PC-9 (cell line): ENCODE data around the gene CHAD. TPM values are rescaled to one million over a fixed set of nuclear protein-coding genes. Genes with fewer than 3 reads are reported as not detected.

ENCODE experiments used
- BruUV-seq: library from RNA; stranded (reverse); fragments of 400-500 nt; replicated peaks from 2 replicates; lab custom pipeline; 2021; lab: Mats Ljungman, UMichigan
- CTCF ChIA-PET: fragments of 300-600 bp; sonication (Branson Sonifier 250); formaldehyde crosslinking; loops from one replicate; lab custom pipeline; 2022; ENCODE audit warnings: antibody characterized with exemption; lab: Charles Lee
- POLR2A ChIA-PET: fragments of 300-600 bp; sonication (Branson Sonifier 250); formaldehyde crosslinking; loops from one replicate; lab custom pipeline; 2022; ENCODE audit warnings: antibody characterized with exemption; ENCODE audit not compliant: unreplicated experiment; lab: Charles Lee
- DNase-seq, 2 experiments: peaks; one replicate each; pipeline versions ENCODE4 v3.0.0 to v3.0.0-alpha.2; 2015 to 2022; ENCODE audit warnings: mixed read lengths in 1 of 2
- H2AFZ ChIP-seq: fragments of 200-600 bp; sonication (generic); 2 replicates; pipeline ENCODE4 v1.8.1; 2017; ENCODE audit warnings: antibody characterized with exemption
- H3F3A ChIP-seq: fragments of 200-600 bp; sonication (generic); 2 replicates; pipeline ENCODE4 v1.8.1; 2017; ENCODE audit warnings: antibody characterized with exemption, mild to moderate bottlenecking, low read depth; ENCODE audit not compliant: insufficient read depth
- H3K27ac ChIP-seq: fragments of 200-600 bp; sonication (generic); 2 replicates; pipeline ENCODE4 v1.6.1; 2016; ENCODE audit warnings: mixed run types
- H3K27me3 ChIP-seq: fragments of 200-600 bp; sonication (generic); 2 replicates; pipeline ENCODE4 v1.6.1; 2016; ENCODE audit warnings: low read depth, mixed run types; ENCODE audit not compliant: insufficient read depth
- H3K36me3 ChIP-seq: fragments of 200-600 bp; sonication (generic); 2 replicates; pipeline ENCODE4 v1.6.1; 2016; ENCODE audit warnings: low read depth, mixed run types
- H3K4me1 ChIP-seq: fragments of 200-600 bp; sonication (generic); replicated peaks from 2 replicates; pipeline ENCODE4 v1.6.1; 2016; ENCODE audit warnings: mixed run types; ENCODE audit not compliant: insufficient read depth
- H3K4me2 ChIP-seq: fragments of 200-600 bp; sonication (generic); 2 replicates; pipeline ENCODE4 v1.6.1; 2017; ENCODE audit warnings: mixed run types
- H3K4me3 ChIP-seq: fragments of 200-600 bp; sonication (generic); 2 replicates; pipeline ENCODE4 v1.6.1; 2016; ENCODE audit warnings: mixed run types
- H3K79me2 ChIP-seq: fragments of 200-600 bp; sonication (generic); 2 replicates; pipeline ENCODE4 v1.6.1; 2017; ENCODE audit warnings: low read depth, mixed run types
- H3K9me2 ChIP-seq: fragments of 200-600 bp; sonication (generic); 2 replicates; pipeline ENCODE4 v1.8.1; 2017; ENCODE audit warnings: mild to moderate bottlenecking; ENCODE audit not compliant: insufficient read depth
- H3K9me3 ChIP-seq: fragments of 200-600 bp; sonication (generic); 2 replicates; pipeline ENCODE4 v1.8.1; 2016; ENCODE audit warnings: low read depth; ENCODE audit not compliant: insufficient read depth
- H4K20me1 ChIP-seq: fragments of 200-600 bp; sonication (generic); 2 replicates; pipeline ENCODE4 v1.8.1; 2017; ENCODE audit not compliant: insufficient read depth
- EZH2 ChIP-seq: fragments of 200-600 bp; sonication (generic); IDR thresholded peaks from 2 replicates; pipeline ENCODE4 v1.8.0; 2017; ENCODE audit warnings: antibody characterized with exemption, low read depth
- intact Hi-C: fragments of 100-400 bp; cut with micrococcal nuclease; formaldehyde crosslinking; loops from one replicate; pipeline ENCODE4 v1.10.0; 2022; ENCODE audit not compliant: unreplicated experiment
- total RNA-seq: library from RNA; stranded (reverse); gene quantifications from 2 replicates; pipeline ENCODE4 v1.2.3, GENCODE V29; 2021
- TF ChIP-seq, protein P1 (sequence below): fragments of 200-600 bp; sonication (generic); conservative IDR thresholded peaks from 2 replicates; pipeline ENCODE4 v1.6.1; 2017; ENCODE audit warnings: mixed run types, antibody characterized with exemption, mild to moderate bottlenecking, moderate library complexity

The CHAD gene
- total RNA-seq, 1 experiment from 2014 or later = not detected

- 0 out of 2 replicates have a peak, but pooled peaks cover 5% of the 10 kb centered on the region for H3K36me3 ChIP-seq
- ChIA-PET CTCF (interaction anchor here (0.5 kb wide), 1 partner anchor 234 kb away, joined by 5 read pairs; no protein-coding TSS in a partner anchor), POLR2A (interaction anchor here (0.6 kb wide), 1 partner anchor 210 kb away, joined by 5 read pairs; no protein-coding TSS in a partner anchor)
- DNase-seq = no peak
- BruUV-seq = no TSS peak
- H3F3A ChIP-seq = peaks cover 48% of the 10 kb centered on the region
- H4K20me1 ChIP-seq = no peaks in the 10 kb centered on the region; the same call in none of the 2 replicates
- H3K4me3 ChIP-seq = no peak overlapping the region
- H3K4me1 ChIP-seq = peaks cover 45% of the 10 kb centered on the region
- H3K4me2 ChIP-seq = peak overlapping the region; percentile 64; the same call in 1 of the 2 replicates
- H3K79me2 ChIP-seq = peaks cover 16% of the 10 kb centered on the region
- no peaks in the 10 kb centered on the region for H3K9me2 ChIP-seq
- no peaks in the 10 kb centered on the region for H3K27me3 ChIP-seq
- H3K9me3 ChIP-seq = no peaks in the 10 kb centered on the region
- intact Hi-C loops = loop anchor here (2.0 kb wide), 1 partner anchor 212 kb away; no protein-coding TSS in a partner anchor
- H2AFZ ChIP-seq = no peak overlapping the region
- H3K27ac ChIP-seq = no peak overlapping the region
- no peak for TF ChIP-seq EZH2
- TF ChIP-seq, protein P1, sequence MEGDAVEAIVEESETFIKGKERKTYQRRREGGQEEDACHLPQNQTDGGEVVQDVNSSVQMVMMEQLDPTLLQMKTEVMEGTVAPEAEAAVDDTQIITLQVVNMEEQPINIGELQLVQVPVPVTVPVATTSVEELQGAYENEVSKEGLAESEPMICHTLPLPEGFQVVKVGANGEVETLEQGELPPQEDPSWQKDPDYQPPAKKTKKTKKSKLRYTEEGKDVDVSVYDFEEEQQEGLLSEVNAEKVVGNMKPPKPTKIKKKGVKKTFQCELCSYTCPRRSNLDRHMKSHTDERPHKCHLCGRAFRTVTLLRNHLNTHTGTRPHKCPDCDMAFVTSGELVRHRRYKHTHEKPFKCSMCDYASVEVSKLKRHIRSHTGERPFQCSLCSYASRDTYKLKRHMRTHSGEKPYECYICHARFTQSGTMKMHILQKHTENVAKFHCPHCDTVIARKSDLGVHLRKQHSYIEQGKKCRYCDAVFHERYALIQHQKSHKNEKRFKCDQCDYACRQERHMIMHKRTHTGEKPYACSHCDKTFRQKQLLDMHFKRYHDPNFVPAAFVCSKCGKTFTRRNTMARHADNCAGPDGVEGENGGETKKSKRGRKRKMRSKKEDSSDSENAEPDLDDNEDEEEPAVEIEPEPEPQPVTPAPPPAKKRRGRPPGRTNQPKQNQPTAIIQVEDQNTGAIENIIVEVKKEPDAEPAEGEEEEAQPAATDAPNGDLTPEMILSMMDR = no peak
These were observed 14.6 kb upstream of the CHAD start for GRCh38 chr17:50483266-50483665.

GRCh38 chr17:50482516-50482915 lies 13.8 kb upstream of the CHAD start:
- peaks cover 54% of the 10 kb centered on the region for H3F3A ChIP-seq
- H3K4me2 ChIP-seq = peak overlapping the region; percentile 64
- intact Hi-C loops = loop anchor here (1.0 to 2.0 kb wide), 6 partner anchors 19 to 360 kb away; partner anchors contain the start of gene SPATA20
- H3K27ac ChIP-seq = peak overlapping the region; percentile 46
- H4K20me1 ChIP-seq = no peaks in the 10 kb centered on the region; the same call in none of the 2 replicates
- ChIA-PET CTCF (no interaction called here), POLR2A (no interaction called here)
- H3K4me3 ChIP-seq = no peak overlapping the region
- H3K9me3 ChIP-seq = no peaks in the 10 kb centered on the region
- H3K9me2 ChIP-seq = no peaks in the 10 kb centered on the region
- H3K36me3 ChIP-seq = 0 out of 2 replicates have a peak, but pooled peaks cover 5% of the 10 kb centered on the region
- no peak overlapping the region for H2AFZ ChIP-seq
- BruUV-seq = no TSS peak
- peak; percentile 90 to 95 for DNase-seq
- H3K27me3 ChIP-seq = no peaks in the 10 kb centered on the region
- TF ChIP-seq EZH2 = no peak
- TF ChIP-seq, protein P1 = peak; percentile 98
- H3K79me2 ChIP-seq = peaks cover 16% of the 10 kb centered on the region
- H3K4me1 ChIP-seq = peaks cover 39% of the 10 kb centered on the region

GRCh38 chr17:50482110-50482509 lies 13.4 kb upstream of the CHAD start:
- H3F3A ChIP-seq = peaks cover 51% of the 10 kb centered on the region
- no peaks in the 10 kb centered on the region for H3K9me2 ChIP-seq
- H3K4me2 ChIP-seq = no peak overlapping the region
- TF ChIP-seq, protein P1 = no peak
- no peak for TF ChIP-seq EZH2
- no peak overlapping the region for H3K4me3 ChIP-seq
- peaks cover 35% of the 10 kb centered on the region for H3K4me1 ChIP-seq
- intact Hi-C loops = loop anchor here (1.0 to 2.0 kb wide), 6 partner anchors 19 to 360 kb away; partner anchors contain the start of gene SPATA20
- no peaks in the 10 kb centered on the region; the same call in none of the 2 replicates for H4K20me1 ChIP-seq
- no peaks in the 10 kb centered on the region for H3K27me3 ChIP-seq
- H3K36me3 ChIP-seq = 0 out of 2 replicates have a peak, but pooled peaks cover 5% of the 10 kb centered on the region
- no peaks in the 10 kb centered on the region for H3K9me3 ChIP-seq
- H2AFZ ChIP-seq = no peak overlapping the region
- no peak for DNase-seq
- no TSS peak for BruUV-seq
- ChIA-PET POLR2A (interaction anchor here (0.5 to 0.6 kb wide), 2 partner anchors 41 to 72 kb away, joined by 3 read pairs; no protein-coding TSS in a partner anchor), CTCF (no interaction called here)
- no peak overlapping the region for H3K27ac ChIP-seq
- peaks cover 16% of the 10 kb centered on the region for H3K79me2 ChIP-seq
